Globus pallidus (tissue), 1 donor: ENCODE measurements around the gene GAS7.
A peak's percentile ranks its signal among the peaks of the same experiment; 100 is the strongest.

Experiments used
- DNase-seq: peaks from one replicate; pipeline ENCODE4 v3.0.0-alpha.2; 2015; ENCODE audit warnings: low spot score

Gene GAS7

GRCh38 chr17:10198509-10199249, at the start of gene GAS7:
Gene GAS7 (minus strand): TSS chr17:10198606.
- DNase-seq: peak; percentile 52

GRCh38 chr17:10247810-10248209, 49.4 kb upstream of the GAS7 start:
- no peak for DNase-seq

GRCh38 chr17:10243883-10244844, 45.8 kb upstream of the GAS7 start:
- no peak for DNase-seq

GRCh38 chr17:10241781-10242180, 43.4 kb upstream of the GAS7 start:
- no peak for DNase-seq

GRCh38 chr17:10238661-10239060, 40.3 kb upstream of the GAS7 start:
- DNase-seq: no peak

GRCh38 chr17:10234033-10234432, 35.6 kb upstream of the GAS7 start:
- no peak for DNase-seq

GRCh38 chr17:10233161-10233560, 34.8 kb upstream of the GAS7 start:
- no peak for DNase-seq

- DNase-seq: no peak
Measured at GRCh38 chr17:10229181-10229580, 30.8 kb upstream of the GAS7 start.

- DNase-seq: peak; percentile 42
Measured at GRCh38 chr17:10226930-10227695, 28.7 kb upstream of the GAS7 start.

GRCh38 chr17:10224582-10225195, 26.3 kb upstream of the GAS7 start:
- peak; percentile 79 for DNase-seq

GRCh38 chr17:10219193-10219592, 20.8 kb upstream of the GAS7 start:
- DNase-seq: no peak

GRCh38 chr17:10217916-10218315, 19.5 kb upstream of the GAS7 start:
- DNase-seq: no peak

GRCh38 chr17:10216213-10216938, 18.0 kb upstream of the GAS7 start:
- no peak for DNase-seq

- no peak for DNase-seq
Measured at GRCh38 chr17:10215286-10215685, 16.9 kb upstream of the GAS7 start.

- no peak for DNase-seq
Measured at GRCh38 chr17:10211666-10212065, 13.3 kb upstream of the GAS7 start.

GRCh38 chr17:10210151-10210574, 11.8 kb upstream of the GAS7 start:
- no peak for DNase-seq

GRCh38 chr17:10208604-10209193, 10.3 kb upstream of the GAS7 start:
- no peak for DNase-seq

- no peak for DNase-seq
Measured at GRCh38 chr17:10207153-10207552, 8.7 kb upstream of the GAS7 start.

- no peak for DNase-seq
Measured at GRCh38 chr17:10205549-10206185, 7.3 kb upstream of the GAS7 start.

- DNase-seq: no peak
Measured at GRCh38 chr17:10201680-10202079, 3.3 kb upstream of the GAS7 start.
